Naive B cell (primary cell): ENCODE measurements around the gene NFXL1. TPM values are rescaled to one million over a fixed set of nuclear protein-coding genes. Genes with fewer than 3 reads are reported as not detected.
"Not testable (repeated sequence)": the region's sequence is repeated elsewhere in the genome, so short reads cannot be mapped to it uniquely, and the experiment has no call there.

Experiments used
- ATAC-seq, 2 donors: fragments of 150-1000 bp; cut with Tn5 transposase; 2 replicates each; pipeline ENCODE4 v1.10.0; 2021; ENCODE audit warnings: low read depth in 2 of 2, mild to moderate bottlenecking in 2 of 2, moderate library complexity in 2 of 2
- DNase-seq: peaks from one replicate; pipeline ENCODE4 v3.0.0; 2022
- H3K27ac Mint-ChIP-seq, 6 donors: one replicate each; pipeline ENCODE4 v1.8.0; 2020 to 2022; ENCODE audit warnings: mild to moderate bottlenecking in 6 of 6, mixed read lengths in 6 of 6, moderate library complexity in 5 of 6, inconsistent platforms in 2 of 6
- H3K27me3 Mint-ChIP-seq, 3 donors: one replicate each; pipeline ENCODE4 v1.8.0; 2021 to 2022; ENCODE audit warnings: mixed read lengths in 3 of 3, mild to moderate bottlenecking in 1 of 3
- H3K36me3 Mint-ChIP-seq, 2 donors: one replicate each; pipeline ENCODE4 v1.8.0; 2020 to 2022; ENCODE audit warnings: mixed read lengths in 2 of 2, inconsistent platforms in 1 of 2, mild to moderate bottlenecking in 1 of 2
- H3K4me1 Mint-ChIP-seq, 3 donors: one replicate each; pipeline ENCODE4 v1.8.0; 2020 to 2022; ENCODE audit warnings: mixed read lengths in 3 of 3, inconsistent platforms in 1 of 3, mild to moderate bottlenecking in 1 of 3, moderate library complexity in 1 of 3
- H3K4me3 Mint-ChIP-seq, 8 donors: one replicate each; pipeline ENCODE4 v1.8.0; 2020 to 2022; ENCODE audit warnings: mild to moderate bottlenecking in 8 of 8, mixed read lengths in 8 of 8, moderate library complexity in 8 of 8, inconsistent platforms in 2 of 8
- H3K9me3 Mint-ChIP-seq, 7 donors: one replicate each; pipeline ENCODE4 v1.8.0; 2020 to 2022; ENCODE audit warnings: mixed read lengths in 7 of 7, mild to moderate bottlenecking in 5 of 7, inconsistent platforms in 2 of 7, moderate library complexity in 1 of 7
- polyA plus RNA-seq, 6 donors: library from polyadenylated mRNA; unstranded; fragments of 300-500 nt; fragmentation: Illumina TruSeq; gene quantifications; one replicate each; pipeline ENCODE4 v1.2.3, GENCODE V29; 2021; ENCODE audit warnings: low read depth in 6 of 6

The NFXL1 gene
- polyA plus RNA-seq: 1 to 10 TPM in 5 of 6 donors, under 1 TPM in 1; 0.45 to 9.8 (median 7.3) TPM

- no peaks in the 10 kb centered on the region for H3K9me3 Mint-ChIP-seq
- peak within 1 kb of the TSS; percentile 86 to 94 (median 92) for H3K27ac Mint-ChIP-seq
- peak within 1 kb of the TSS; percentile 96 to 100 (median 98) for H3K4me3 Mint-ChIP-seq
- peaks cover 11% of the 10 kb centered on the region in 2 donors for H3K36me3 Mint-ChIP-seq
- ATAC-seq: peak; percentile 94 to 95
- H3K27me3 Mint-ChIP-seq: peaks cover 0 to 7% (median 0%) of the 10 kb centered on the region in 3 donors
- H3K4me1 Mint-ChIP-seq: peaks cover 19 to 30% (median 24%) of the 10 kb centered on the region in 3 donors
- peak; percentile 93 for DNase-seq
Observed at GRCh38 chr4:47914220-47914925, at the start of gene NFXL1. Gene NFXL1, minus strand, starts transcription at chr4:47914583. Its CDS starts 380 bp downstream, at chr4:47914203.

DNA sequence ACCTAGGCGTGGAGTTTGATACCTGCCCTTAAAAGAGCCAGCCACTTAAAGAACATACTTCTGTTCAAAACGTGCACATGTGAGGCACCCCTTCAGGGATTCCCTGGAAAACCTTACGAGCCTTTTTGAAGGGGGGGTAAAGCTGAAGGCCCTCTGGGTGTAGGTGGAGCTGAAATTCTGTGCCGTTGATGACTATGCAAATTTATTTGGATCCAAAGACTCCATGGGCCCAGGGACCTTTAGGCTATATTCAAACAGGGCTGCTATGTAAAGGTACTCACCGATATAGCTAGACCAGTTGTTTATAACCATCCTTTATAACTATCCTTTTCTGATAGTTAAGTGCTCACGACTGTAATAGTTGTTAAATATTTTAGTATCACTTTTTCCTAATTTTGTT is 40.3 kb upstream of the NFXL1 start:
- peaks cover 9 to 23% (median 10%) of the 10 kb centered on the region in 3 donors for H3K27me3 Mint-ChIP-seq
- no peak overlapping the region for H3K27ac Mint-ChIP-seq
- no peaks in the 10 kb centered on the region for H3K36me3 Mint-ChIP-seq
- no peak for DNase-seq
- no peak overlapping the region for H3K4me3 Mint-ChIP-seq
- peaks cover 0 to 7% (median 2%) of the 10 kb centered on the region in 7 donors for H3K9me3 Mint-ChIP-seq
- H3K4me1 Mint-ChIP-seq: no peaks in the 10 kb centered on the region
- ATAC-seq: no peak

DNA sequence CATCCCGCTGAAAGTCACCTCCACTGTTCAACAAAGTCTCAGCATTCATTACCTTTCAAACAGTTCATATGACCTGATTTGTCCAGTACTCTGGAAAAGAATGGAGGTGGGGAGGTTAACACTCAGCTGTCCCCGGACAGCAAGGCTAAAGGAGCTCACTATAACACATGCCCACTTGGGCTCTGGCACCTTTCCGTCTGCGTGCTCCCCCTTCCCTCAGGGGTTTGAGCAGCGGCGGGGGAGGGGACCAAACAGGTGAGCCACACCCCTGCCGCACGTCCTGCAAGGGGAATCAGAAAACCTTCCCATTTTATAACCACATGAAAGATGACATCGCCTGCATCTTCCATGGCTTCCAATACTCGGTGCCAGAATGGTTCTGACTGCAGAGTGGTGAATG is 39.9 kb upstream of the NFXL1 start:
- H3K4me3 Mint-ChIP-seq: no peak overlapping the region
- no peak overlapping the region for H3K27ac Mint-ChIP-seq

GRCh38 chr4:47945930-47946726 is 31.7 kb upstream of the NFXL1 start:
- Mint-ChIP-seq H3K4me1 (no peaks in the 10 kb centered on the region), H3K4me3 (no peak overlapping the region), H3K27ac (no peak overlapping the region), H3K27me3 (peaks cover 13% of the 10 kb centered on the region in 3 donors), H3K36me3 (no peaks in the 10 kb centered on the region), H3K9me3 (peaks cover 0 to 7% (median 0%) of the 10 kb centered on the region in 7 donors)
- no peak for DNase-seq
- ATAC-seq: no peak

More for the DNA sequence above, 39.9 kb upstream of the NFXL1 start:
- H3K9me3 Mint-ChIP-seq: peaks cover 0 to 7% (median 2%) of the 10 kb centered on the region in 7 donors
- no peak for ATAC-seq
- H3K36me3 Mint-ChIP-seq: no peaks in the 10 kb centered on the region
- H3K27me3 Mint-ChIP-seq: peaks cover 9 to 26% (median 14%) of the 10 kb centered on the region in 3 donors
- no peak for DNase-seq
- H3K4me1 Mint-ChIP-seq: no peaks in the 10 kb centered on the region

GRCh38 chr4:47942081-47942819 is 27.9 kb upstream of the NFXL1 start:
- no peak overlapping the region for H3K27ac Mint-ChIP-seq
- no peak for ATAC-seq
- H3K27me3 Mint-ChIP-seq: peaks cover under 1 to 16% (median 7%) of the 10 kb centered on the region in 3 donors
- no peaks in the 10 kb centered on the region for H3K36me3 Mint-ChIP-seq
- H3K4me3 Mint-ChIP-seq: no peak overlapping the region
- no peak for DNase-seq
- H3K9me3 Mint-ChIP-seq: no peaks in the 10 kb centered on the region
- no peaks in the 10 kb centered on the region for H3K4me1 Mint-ChIP-seq

DNA sequence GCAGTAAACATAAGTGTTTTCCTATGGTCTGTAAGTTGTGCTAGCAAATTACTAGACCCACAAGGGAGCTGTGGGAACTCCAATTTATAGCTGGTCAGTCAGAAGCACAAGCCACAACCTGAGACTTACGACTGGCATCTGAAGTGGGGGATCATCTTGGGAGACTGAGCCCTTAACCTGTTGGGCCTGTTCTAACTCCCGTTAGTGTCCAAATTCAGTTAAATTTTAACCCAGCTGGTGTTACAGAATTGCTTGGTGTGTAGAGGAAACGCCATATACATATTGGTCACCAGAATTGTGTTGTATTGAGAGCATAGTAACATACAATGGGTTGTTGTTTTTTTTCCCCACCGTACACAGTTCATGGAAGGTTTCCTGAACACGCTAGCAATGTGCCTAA is 25.1 kb upstream of the NFXL1 start:
- no peaks in the 10 kb centered on the region for H3K9me3 Mint-ChIP-seq
- H3K36me3 Mint-ChIP-seq: no peaks in the 10 kb centered on the region
- H3K4me3 Mint-ChIP-seq: no peak overlapping the region
- H3K4me1 Mint-ChIP-seq: no peaks in the 10 kb centered on the region
- H3K27me3 Mint-ChIP-seq: peaks cover 5 to 23% (median 12%) of the 10 kb centered on the region in 3 donors
- no peak for ATAC-seq
- no peak for DNase-seq
- H3K27ac Mint-ChIP-seq: no peak overlapping the region

DNA sequence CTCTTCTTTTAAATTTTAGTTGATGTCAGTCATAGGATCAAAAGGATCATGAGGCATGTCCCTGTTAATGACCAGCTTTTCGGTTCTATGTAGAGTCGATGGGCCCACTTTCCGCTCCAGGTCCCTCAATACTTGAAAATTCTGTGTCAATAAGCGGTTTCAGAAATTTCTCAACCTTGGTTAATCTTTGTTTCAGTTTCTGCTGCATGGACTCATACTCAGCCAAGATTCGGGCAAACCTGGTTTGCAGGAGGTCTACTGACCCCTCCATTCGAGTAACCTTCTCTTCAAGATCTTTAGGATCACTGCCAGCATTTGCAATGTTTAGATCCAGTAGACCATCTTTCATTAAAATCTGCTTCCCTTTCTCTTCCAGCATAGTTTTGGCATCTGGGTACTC is 22.0 kb upstream of the NFXL1 start:
- no peaks in the 10 kb centered on the region for H3K4me1 Mint-ChIP-seq
- H3K36me3 Mint-ChIP-seq: no peaks in the 10 kb centered on the region
- H3K9me3 Mint-ChIP-seq: no peaks in the 10 kb centered on the region
- DNase-seq: no peak
- no peak overlapping the region for H3K4me3 Mint-ChIP-seq
- no peak for ATAC-seq
- H3K27me3 Mint-ChIP-seq: peaks cover 5 to 23% (median 12%) of the 10 kb centered on the region in 3 donors
- no peak overlapping the region for H3K27ac Mint-ChIP-seq

DNA sequence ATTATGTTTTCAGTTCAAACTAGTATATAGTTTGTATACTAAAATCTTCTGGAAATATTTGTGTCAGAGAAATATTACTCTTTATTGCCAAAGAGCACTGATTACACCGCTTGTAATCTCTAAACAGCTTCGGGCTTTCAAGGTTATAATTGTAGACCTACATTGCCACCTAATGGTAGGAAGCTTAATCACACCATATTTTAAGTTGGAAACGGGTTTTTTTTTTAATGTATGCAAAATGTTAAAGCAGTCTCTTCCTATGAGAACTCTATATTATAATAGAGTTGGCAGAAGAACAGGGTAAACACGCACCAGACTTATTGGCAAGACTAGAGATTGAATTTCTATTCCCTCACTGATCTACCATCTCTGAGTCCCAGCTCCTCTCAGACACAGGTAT is 19.5 kb upstream of the NFXL1 start:
- Mint-ChIP-seq H3K36me3 (no peaks in the 10 kb centered on the region), H3K27me3 (peaks cover 5 to 18% (median 12%) of the 10 kb centered on the region in 3 donors), H3K4me3 (no peak overlapping the region), H3K9me3 (no peaks in the 10 kb centered on the region), H3K27ac (no peak overlapping the region), H3K4me1 (peaks cover 3 to 10% (median 9%) of the 10 kb centered on the region in 3 donors)
- DNase-seq: peak; percentile 27
- ATAC-seq: peak; percentile 45 to 52

DNA sequence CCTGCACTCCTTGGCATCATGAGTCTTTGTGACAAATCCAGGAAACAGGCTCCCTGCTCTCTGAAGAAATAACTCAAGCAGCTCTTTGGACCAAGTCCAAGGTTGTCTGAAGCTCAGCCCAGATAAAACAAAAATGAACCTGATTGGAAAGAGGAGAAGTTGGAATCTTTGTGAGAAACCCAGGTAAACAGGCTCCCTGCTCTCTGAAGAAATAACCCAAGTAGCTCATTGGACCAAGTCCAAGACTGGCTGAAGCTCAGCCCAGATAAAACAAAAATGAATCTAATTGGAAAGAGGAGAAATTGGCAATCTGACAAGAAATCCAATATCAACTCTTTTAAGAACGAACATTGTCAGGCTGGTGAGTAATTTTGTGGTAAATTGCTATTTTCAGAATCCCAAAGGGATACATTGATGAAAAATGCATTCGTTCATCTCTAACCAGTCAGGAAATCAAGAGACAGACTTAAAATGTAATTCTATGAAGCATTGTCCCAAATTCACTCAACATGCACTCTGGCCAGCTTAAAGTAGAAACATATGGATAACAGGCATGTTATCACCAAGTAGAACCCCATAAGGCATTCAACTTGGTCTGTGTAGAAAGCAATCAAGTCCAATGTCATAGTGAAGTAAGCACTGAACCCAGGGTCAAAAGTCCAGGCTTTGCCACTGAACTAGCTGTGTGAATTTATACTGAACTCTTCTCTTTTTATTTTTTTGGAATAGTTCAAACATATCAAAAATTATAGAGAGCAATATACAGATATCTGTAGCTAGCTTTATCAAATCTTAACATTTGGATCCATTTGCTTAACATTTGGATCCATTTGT is 16.8 kb upstream of the NFXL1 start:
- Mint-ChIP-seq H3K4me1 (peaks cover 9 to 17% (median 16%) of the 10 kb centered on the region in 3 donors), H3K36me3 (no peaks in the 10 kb centered on the region), H3K27ac (no peak overlapping the region), H3K4me3 (no peak overlapping the region), H3K9me3 (no peaks in the 10 kb centered on the region), H3K27me3 (peaks cover 8 to 25% (median 13%) of the 10 kb centered on the region in 3 donors)
- ATAC-seq (no peak), DNase-seq (no peak)

- Mint-ChIP-seq H3K4me1 (peaks cover 9 to 17% (median 16%) of the 10 kb centered on the region in 3 donors), H3K36me3 (no peaks in the 10 kb centered on the region), H3K27me3 (peaks cover 8 to 25% (median 9%) of the 10 kb centered on the region in 3 donors), H3K9me3 (no peaks in the 10 kb centered on the region), H3K4me3 (no peak overlapping the region), H3K27ac (no peak overlapping the region)
- DNase-seq (no peak), ATAC-seq (peak; percentile 42 to 43)
Observed at GRCh38 chr4:47929682-47930201, 15.4 kb upstream of the NFXL1 start.

GRCh38 chr4:47926667-47927258 is 12.4 kb upstream of the NFXL1 start:
- Mint-ChIP-seq H3K27me3 (peaks cover 5 to 25% (median 9%) of the 10 kb centered on the region in 3 donors), H3K4me3 (peak overlapping the region in 4 of 8 donors; percentile 19 to 69 (median 40)), H3K27ac (no peak overlapping the region), H3K36me3 (no peaks in the 10 kb centered on the region), H3K4me1 (peaks cover 9 to 17% (median 16%) of the 10 kb centered on the region in 3 donors), H3K9me3 (peaks cover 0 to 7% (median 4%) of the 10 kb centered on the region in 7 donors)
- DNase-seq: peak; percentile 24
- peak; percentile 75 to 84 for ATAC-seq

GRCh38 chr4:47923261-47923608 is 8.9 kb upstream of the NFXL1 start:
- H3K9me3 Mint-ChIP-seq, H3K4me1 Mint-ChIP-seq, H3K36me3 Mint-ChIP-seq, H3K4me3 Mint-ChIP-seq: not testable (repeated sequence)
- DNase-seq: peak; percentile 39
- peak; percentile 65 to 70 for ATAC-seq
- H3K27ac Mint-ChIP-seq: peak overlapping the region in 2 of 6 donors; percentile 42 to 67
- peaks cover 5 to 26% (median 13%) of the 10 kb centered on the region in 3 donors for H3K27me3 Mint-ChIP-seq
